Caco-2 (cell line): ENCODE data around the gene KHSRP. TPM values are rescaled to one million over a fixed set of nuclear protein-coding genes. Genes with fewer than 3 reads are reported as not detected.

Source experiments
- BruUV-seq: library from RNA; stranded (reverse); fragments of 400-500 nt; replicated peaks from 2 replicates; lab custom pipeline; 2021; lab: Mats Ljungman, UMichigan
- CTCF ChIA-PET: fragments of 300-600 bp; sonication (Branson Sonifier 250); formaldehyde crosslinking; loops from one replicate; lab custom pipeline; 2022; ENCODE audit warnings: antibody characterized with exemption; lab: Charles Lee
- POLR2A ChIA-PET: fragments of 300-600 bp; sonication (Branson Sonifier 250); formaldehyde crosslinking; loops from one replicate; lab custom pipeline; 2022; ENCODE audit warnings: antibody characterized with exemption; lab: Charles Lee
- DNase-seq, 2 experiments: peaks; one replicate each; pipeline versions ENCODE4 v3.0.0 to v3.0.0-alpha.2; 2020 to 2022
- H3K27me3 ChIP-seq: replicated peaks from 2 replicates; pipeline ENCODE4 v1.6.0; 2011; ENCODE audit warnings: low read length; ENCODE audit not compliant: control insufficient read depth, insufficient read depth
- H3K36me3 ChIP-seq: 2 replicates; pipeline ENCODE4 v1.5.1; 2011; ENCODE audit warnings: low read length; ENCODE audit not compliant: control insufficient read depth, insufficient read depth
- H3K4me1 ChIP-seq: fragments of 250-450 bp; sonication (Bioruptor Pico); 2 replicates; pipeline ENCODE4 v1.5.1; 2020; ENCODE audit warnings: mild to moderate bottlenecking
- H3K4me3 ChIP-seq: 2 replicates; pipeline ENCODE4 v1.5.1; 2011; ENCODE audit warnings: low read depth, mild to moderate bottlenecking, control low read depth, low read length
- H3K9me3 ChIP-seq: fragments of 250-450 bp; sonication (Bioruptor Pico); 2 replicates; pipeline ENCODE4 v1.5.1; 2020; ENCODE audit warnings: mild to moderate bottlenecking, moderate library complexity
- H3K27ac Mint-ChIP-seq: one replicate; pipeline ENCODE4 v1.8.0; 2022; ENCODE audit warnings: mixed read lengths; ENCODE audit not compliant: unreplicated experiment
- H3K27me3 Mint-ChIP-seq: one replicate; pipeline ENCODE4 v1.8.0; 2022; ENCODE audit warnings: mixed read lengths; ENCODE audit not compliant: insufficient read depth, unreplicated experiment
- H3K36me3 Mint-ChIP-seq: one replicate; pipeline ENCODE4 v1.8.0; 2022; ENCODE audit warnings: mild to moderate bottlenecking, mixed read lengths; ENCODE audit not compliant: insufficient read depth, unreplicated experiment
- H3K4me1 Mint-ChIP-seq: one replicate; pipeline ENCODE4 v1.8.0; 2022; ENCODE audit warnings: low read depth, mixed read lengths; ENCODE audit not compliant: unreplicated experiment
- H3K4me3 Mint-ChIP-seq: one replicate; pipeline ENCODE4 v1.8.0; 2022; ENCODE audit warnings: mild to moderate bottlenecking, moderate library complexity, mixed read lengths; ENCODE audit not compliant: unreplicated experiment
- H3K9me3 Mint-ChIP-seq: one replicate; pipeline ENCODE4 v1.8.0; 2022; ENCODE audit warnings: mixed read lengths; ENCODE audit not compliant: unreplicated experiment
- CTCF ChIP-seq, 2 experiments: fragments of 200-600 bp in 1 of 2; IDR thresholded peaks; 1 replicate in 1 of 2; 2 replicates in 1 of 2; pipeline versions ENCODE4 v1.5.1 to v1.8.0; 2011 to 2022; ENCODE audit warnings: antibody characterized with exemption in 1 of 2, control low read depth in 1 of 2, inconsistent platforms in 1 of 2, low read depth in 1 of 2, low read length in 1 of 2, mild to moderate bottlenecking in 1 of 2, moderate library complexity in 1 of 2; ENCODE audit not compliant: insufficient read depth in 1 of 2, severe bottlenecking in 1 of 2, unreplicated experiment in 1 of 2
- intact Hi-C: fragments of 100-400 bp; cut with micrococcal nuclease; formaldehyde crosslinking; loops from one replicate; pipeline ENCODE4 v1.10.0; 2022; ENCODE audit not compliant: unreplicated experiment
- total RNA-seq: library from RNA; stranded (reverse); gene quantifications from 2 replicates; pipeline ENCODE4 v1.2.3, GENCODE V29; 2022

The KHSRP gene
- total RNA-seq, 1 experiment from 2014 or later = 610 TPM

GRCh38 chr19:6381030-6381750, 43.4 kb downstream of the KHSRP start:
- Histone ChIP-seq H3K4me1 (peaks cover 17% of the 10 kb centered on the region), H3K9me3 (no peaks in the 10 kb centered on the region), H3K36me3 (no peaks in the 10 kb centered on the region; the same call in none of the 2 replicates), H3K27me3 (no peaks in the 10 kb centered on the region), H3K4me3 (no peak overlapping the region)
- no peak overlapping the region for H3K4me3 Mint-ChIP-seq
- no TSS peak for BruUV-seq
- no peak overlapping the region for H3K27ac Mint-ChIP-seq
- H3K36me3 Mint-ChIP-seq = peaks cover 88% of the 10 kb centered on the region
- no peak for DNase-seq
- no peak for TF ChIP-seq CTCF (IDR thresholded peaks at IDR 0.05; ENCODE audit: insufficient read depth in 1 of 2, low read depth in 1 of 2, low read length in 1 of 2, severe bottlenecking in 1 of 2, unreplicated experiment in 1 of 2)
- intact Hi-C loops = no loop called here
- no peaks in the 10 kb centered on the region for H3K27me3 Mint-ChIP-seq
- ChIA-PET POLR2A (no interaction called here), CTCF (no interaction called here)
- no peaks in the 10 kb centered on the region for H3K4me1 Mint-ChIP-seq
- no peaks in the 10 kb centered on the region for H3K9me3 Mint-ChIP-seq

DNA sequence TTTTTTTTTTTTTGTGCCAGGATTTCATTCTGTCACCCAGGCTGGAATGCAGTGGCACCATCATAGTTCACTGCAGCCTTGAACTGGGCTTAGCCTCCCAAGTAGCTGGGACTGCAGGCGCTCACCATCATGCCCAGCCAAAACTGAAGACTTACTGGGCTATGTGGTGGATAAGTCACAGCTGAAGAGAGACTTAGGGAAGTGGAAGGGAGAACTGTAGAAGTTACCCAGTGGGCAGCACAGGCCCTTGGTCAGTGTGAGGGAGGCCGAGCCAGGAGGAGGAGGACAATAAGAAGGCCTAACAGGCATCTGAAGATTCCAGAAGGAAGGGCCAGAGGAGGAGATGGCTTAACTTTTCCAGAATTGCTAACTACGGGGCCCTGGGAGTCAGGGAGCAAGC, 44.9 kb downstream of the KHSRP start:
- peaks cover 17% of the 10 kb centered on the region for H3K4me1 ChIP-seq
- H3K36me3 ChIP-seq = no peaks in the 10 kb centered on the region; the same call in none of the 2 replicates
- no peak for DNase-seq
- Mint-ChIP-seq H3K4me1 (no peaks in the 10 kb centered on the region), H3K36me3 (peaks cover 84% of the 10 kb centered on the region), H3K4me3 (no peak overlapping the region), H3K27ac (no peak overlapping the region), H3K9me3 (no peaks in the 10 kb centered on the region), H3K27me3 (no peaks in the 10 kb centered on the region)
- ChIA-PET POLR2A (no interaction called here), CTCF (no interaction called here)
- intact Hi-C loops = no loop called here
- H3K4me3 ChIP-seq = no peak overlapping the region
- TF ChIP-seq CTCF (IDR thresholded peaks at IDR 0.05; ENCODE audit: insufficient read depth in 1 of 2, low read depth in 1 of 2, low read length in 1 of 2, severe bottlenecking in 1 of 2, unreplicated experiment in 1 of 2) = no peak
- H3K27me3 ChIP-seq = no peaks in the 10 kb centered on the region
- H3K9me3 ChIP-seq = no peaks in the 10 kb centered on the region
- no TSS peak for BruUV-seq

GRCh38 chr19:6378486-6378885, 46.1 kb downstream of the KHSRP start:
- H3K27me3 ChIP-seq = no peaks in the 10 kb centered on the region
- BruUV-seq = no TSS peak
- H3K9me3 ChIP-seq = no peaks in the 10 kb centered on the region
- peaks cover 26% of the 10 kb centered on the region for H3K4me1 ChIP-seq
- H3K27me3 Mint-ChIP-seq = no peaks in the 10 kb centered on the region
- H3K27ac Mint-ChIP-seq = peak overlapping the region; percentile 63
- H3K4me3 ChIP-seq = no peak overlapping the region
- CTCF ChIA-PET = no interaction called here
- POLR2A ChIA-PET = no interaction called here
- no peaks in the 10 kb centered on the region for H3K9me3 Mint-ChIP-seq
- TF ChIP-seq CTCF (IDR thresholded peaks at IDR 0.05; ENCODE audit: insufficient read depth in 1 of 2, low read depth in 1 of 2, low read length in 1 of 2, severe bottlenecking in 1 of 2, unreplicated experiment in 1 of 2) = no peak
- no peak overlapping the region for H3K4me3 Mint-ChIP-seq
- intact Hi-C loops = no loop called here
- H3K4me1 Mint-ChIP-seq = no peaks in the 10 kb centered on the region
- peaks cover 80% of the 10 kb centered on the region for H3K36me3 Mint-ChIP-seq
- no peak for DNase-seq
- H3K36me3 ChIP-seq = no peaks in the 10 kb centered on the region; the same call in none of the 2 replicates
